GM19467 (cell line): ENCODE measurements around the gene TP53I13.

Experiments
- ATAC-seq: cut with Tn5 transposase; IDR thresholded peaks from one replicate; pipeline ENCODE4 v1.9.1; 2021; ENCODE audit warnings: mild to moderate bottlenecking, moderate library complexity; ENCODE audit not compliant: unreplicated experiment

The TP53I13 gene

DNA sequence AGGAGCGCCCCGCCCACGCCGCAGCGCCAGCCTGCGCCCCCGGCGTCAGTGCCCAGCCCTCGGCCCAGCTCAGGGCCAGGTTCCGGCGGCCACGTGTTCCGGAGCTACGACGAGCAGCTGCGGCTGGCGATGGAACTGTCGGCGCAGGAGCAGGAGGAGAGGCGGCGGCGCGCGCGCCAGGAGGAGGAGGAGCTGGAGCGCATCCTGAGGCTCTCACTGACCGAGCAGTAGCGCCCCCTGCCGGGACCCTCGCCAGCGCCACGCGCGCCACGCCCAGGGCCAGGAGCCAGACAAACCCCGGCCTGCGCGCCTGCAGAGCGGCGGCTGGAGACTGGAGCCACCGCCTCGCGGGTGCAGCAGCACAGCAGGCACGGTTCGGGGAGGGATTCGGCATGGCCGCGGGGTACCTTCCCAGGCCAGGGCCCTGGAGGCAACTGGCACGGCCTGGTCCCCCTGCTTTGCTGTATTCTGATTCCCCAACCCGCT is 44.9 kb downstream of the TP53I13 start:
- ATAC-seq = no peak

DNA sequence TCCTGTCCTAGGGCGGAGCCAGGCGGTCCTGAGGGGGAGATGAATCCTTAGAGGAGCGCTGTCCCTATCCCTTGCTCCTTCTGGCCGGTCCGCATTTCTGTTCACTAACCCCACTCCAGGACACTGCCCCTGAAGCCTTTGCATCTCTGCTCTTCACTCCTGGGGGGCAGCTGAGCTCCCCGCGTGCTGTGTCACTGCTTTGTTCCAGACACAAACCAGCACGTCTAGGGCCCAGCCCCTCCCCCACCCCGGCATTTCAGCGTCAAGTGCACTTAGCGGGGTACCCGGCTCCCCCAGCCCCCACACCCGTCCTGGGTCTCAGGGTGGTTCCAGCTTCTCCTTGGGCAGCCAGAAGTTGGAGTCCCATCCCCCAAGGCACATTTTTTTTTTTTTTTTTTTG is 45.4 kb downstream of the TP53I13 start:
- ATAC-seq = no peak

DNA sequence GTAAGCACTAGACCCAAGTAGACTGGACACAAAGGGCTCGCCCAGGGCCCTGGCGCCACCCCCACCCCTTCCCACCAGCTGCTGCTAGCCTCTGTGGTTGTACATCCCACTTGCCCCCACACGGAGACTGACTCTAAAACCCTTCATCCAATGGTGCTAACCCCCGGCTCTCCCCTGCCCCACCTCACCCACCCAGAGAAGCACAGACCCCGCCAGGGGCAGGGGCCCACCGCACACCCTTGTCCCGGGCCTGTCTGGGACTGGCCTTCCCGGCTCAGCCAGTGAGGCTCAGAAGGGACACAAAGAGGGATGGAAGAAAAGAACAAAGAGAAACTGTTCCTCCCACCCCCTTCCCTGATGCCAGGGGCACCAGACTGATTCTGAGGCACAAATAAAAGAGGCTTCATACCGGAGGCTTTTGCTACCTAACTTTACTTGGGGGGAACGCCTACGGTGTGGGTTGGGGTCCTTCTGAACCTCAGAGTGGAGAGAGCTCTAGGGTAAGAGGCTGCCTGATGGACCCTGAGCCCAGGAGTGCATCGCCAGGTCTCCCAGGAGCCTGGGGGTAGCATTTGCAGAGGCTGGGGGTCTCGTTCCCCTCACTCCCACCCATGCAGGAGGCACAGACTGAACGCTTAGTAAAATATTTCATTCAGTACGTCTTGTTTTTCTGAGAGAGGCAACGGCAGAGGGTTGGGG is 46.0 kb downstream of the TP53I13 start:
- no peak for ATAC-seq

DNA sequence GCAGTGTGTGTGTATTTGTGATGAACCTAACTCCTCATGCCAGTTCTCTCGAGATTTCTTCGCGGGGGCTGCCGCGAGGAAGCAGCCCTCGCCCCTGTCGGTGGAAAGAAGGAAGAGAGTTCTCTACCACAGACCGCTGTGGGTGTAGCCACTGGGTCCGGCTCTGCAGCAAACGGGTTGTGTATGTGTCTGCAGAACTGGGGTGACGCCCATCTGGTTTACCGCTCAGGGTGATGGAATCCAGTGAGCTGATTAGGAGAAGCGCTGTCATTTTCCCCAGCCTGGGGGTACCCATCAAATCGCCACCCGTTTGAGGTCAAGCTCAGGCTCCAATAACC is 46.5 kb downstream of the TP53I13 start:
- no peak for ATAC-seq

DNA sequence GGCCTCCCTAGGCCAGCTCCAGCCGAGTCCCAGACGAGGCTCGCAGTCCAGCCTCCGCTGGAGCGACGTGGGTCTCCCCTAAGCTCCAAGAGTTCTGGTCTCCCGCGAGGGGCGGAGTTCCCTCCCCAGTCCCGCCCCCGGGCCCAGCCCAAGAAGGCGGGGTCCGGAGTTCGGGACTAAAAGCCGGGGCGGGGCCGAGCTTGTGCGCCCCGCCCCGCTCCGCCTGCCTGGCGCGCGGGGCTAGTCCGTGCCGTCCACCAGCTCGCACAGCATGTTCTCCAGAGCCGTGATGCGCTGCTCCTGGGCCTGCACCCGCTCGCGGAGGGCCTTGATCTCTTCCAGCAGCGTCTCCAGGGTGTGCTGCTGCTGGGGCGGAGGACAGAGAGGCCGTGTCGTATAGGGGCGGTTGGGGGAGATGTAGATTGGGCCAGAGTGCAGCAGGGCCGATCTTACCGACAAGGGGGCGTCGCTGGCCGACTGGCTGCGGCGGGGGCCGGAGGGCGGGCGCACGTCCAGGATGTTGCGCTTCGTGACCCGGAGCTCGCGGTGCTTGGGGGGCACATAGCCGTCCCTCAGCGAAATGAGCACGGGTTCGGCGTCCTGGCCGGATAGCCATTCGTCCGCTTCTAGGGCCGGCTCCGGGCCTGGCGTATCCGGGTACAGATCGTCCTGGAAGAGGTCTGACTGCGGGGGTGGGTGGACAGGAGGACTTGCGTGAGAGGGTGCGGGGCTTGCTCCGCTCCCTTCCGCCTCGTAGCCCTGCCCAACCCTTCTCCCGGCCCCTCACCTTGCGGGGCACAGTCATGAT is 47.2 kb downstream of the TP53I13 start:
- ATAC-seq = peak; percentile 45

DNA sequence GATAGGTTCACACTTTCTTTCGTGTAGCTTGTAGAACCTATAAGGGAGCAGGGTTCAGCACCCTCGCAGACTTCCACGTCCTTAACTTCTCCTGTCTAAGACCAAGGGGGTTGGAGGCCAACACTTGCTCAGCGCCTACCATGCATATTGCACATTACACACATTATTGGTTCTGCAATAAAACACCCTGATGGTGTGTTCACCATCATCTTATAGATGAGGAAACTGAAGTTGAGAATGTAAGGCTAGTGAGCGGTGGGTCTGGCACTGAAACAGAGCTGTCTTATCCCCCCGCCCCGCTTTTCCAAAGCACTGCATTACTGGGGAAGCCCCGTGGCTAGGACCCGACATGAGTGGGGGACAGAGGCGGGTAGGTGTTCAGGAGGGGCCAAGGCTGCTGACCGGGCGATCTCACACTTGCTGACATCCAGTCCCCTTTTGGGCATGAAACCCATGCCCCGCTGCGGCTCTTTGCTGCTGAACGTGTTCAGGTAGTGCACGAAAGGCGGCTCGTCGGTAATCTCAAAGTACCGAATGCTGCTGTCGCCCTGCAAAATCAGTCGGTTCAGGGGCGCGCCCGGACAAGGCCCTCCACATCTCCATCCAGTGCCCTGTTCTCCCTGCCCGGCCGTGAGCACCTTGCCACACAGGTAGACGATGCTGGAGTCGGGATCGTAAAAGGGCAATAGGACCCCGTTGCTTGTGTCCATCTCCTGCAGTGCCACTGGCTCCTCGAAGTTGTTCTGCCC is 48.0 kb downstream of the TP53I13 start:
- no peak for ATAC-seq

DNA sequence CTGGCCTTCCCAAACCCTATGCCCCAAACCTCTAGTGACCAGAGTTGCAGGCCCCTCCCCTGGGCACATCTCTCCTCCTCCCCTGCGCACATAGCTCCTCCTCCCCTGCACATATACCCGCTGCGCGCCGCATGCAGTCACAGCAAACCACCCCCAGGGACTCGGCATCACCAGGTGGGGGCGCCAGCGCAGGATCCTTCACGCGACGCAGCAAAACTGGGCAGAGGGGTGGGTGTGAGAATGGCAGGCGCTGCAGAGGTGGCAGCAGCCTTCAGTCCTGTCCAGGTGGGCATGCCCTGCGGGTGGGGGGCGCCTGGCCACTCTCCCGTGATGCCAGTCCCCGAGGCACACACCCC is 48.6 kb downstream of the TP53I13 start:
- peak; percentile 44 for ATAC-seq

DNA sequence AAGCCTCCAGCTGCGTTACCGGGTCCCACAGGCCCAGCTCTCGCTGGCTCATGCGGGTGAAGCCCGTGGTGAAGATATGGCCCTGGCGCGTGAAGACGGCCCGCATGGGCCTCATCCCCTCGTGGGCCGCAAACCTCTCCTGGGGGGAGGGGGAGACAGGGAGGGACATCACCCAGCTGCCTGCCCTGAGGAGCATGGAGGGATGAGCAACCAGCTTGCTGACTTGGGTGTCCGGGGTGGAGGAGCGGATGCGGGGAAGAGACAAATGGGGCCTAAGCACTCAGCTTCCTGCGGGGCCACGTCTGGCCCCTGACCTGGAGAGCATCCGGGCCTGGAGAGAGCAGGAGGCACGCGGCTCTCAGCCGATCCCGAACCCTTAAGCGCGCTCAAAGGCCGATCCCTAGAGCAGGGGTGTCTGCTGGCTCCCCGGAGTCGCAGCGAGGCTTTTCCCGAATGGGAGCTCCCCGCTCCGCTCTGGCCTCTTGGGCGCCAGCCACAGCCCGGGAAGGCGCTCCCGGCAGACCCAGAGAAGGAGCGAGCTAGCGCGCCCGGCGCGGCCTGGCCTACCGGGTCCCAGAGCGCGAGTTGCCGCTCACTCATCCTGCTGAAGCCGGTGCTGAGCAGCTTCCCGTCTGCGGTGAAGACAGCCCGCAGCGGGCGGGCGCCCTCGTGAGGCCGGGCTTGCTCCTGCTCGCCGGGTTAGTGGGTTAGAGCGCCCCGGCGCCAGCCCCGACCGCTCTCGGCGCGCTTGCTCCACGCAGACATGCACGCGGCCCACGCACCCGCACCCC is 49.2 kb downstream of the TP53I13 start:
- no peak for ATAC-seq

DNA sequence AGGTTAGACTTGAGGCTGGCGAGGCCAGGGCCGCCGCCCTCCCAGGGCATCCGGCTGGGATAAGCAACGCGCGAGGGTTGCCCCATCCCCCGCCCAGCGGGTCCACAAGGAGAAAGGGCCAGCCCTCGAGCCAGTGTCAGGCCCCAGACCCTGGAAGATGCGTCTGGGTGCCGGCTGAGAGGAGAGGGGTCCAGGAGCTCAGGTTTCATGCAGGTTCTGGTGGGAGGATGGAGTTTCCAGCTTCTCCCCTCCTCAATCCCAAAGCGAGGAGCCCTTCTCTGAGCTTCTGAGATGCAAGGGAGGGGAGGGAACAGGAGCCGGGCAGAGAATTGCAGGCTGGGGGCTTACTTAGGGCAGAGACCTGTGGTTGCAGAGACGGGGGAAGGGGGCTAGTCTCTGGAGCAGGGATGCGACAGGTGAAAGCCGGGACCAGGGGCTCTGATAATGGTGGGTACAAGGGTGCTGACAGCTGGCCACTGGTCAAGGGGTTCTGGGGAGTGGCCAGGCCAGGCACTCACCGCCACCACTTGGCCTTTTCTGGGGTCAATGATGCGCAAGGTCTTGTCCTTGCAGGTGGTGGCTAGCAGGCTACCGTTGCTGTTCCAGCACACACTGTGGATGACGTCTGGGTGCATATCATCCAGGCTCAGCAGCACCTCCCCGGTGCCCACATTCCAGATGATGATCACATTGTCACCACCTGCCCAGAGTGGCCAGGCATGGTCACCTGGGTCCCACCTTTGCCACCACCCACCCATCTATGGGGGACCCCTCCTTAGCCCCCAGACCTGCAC is 50.0 kb downstream of the TP53I13 start:
- no peak for ATAC-seq

DNA sequence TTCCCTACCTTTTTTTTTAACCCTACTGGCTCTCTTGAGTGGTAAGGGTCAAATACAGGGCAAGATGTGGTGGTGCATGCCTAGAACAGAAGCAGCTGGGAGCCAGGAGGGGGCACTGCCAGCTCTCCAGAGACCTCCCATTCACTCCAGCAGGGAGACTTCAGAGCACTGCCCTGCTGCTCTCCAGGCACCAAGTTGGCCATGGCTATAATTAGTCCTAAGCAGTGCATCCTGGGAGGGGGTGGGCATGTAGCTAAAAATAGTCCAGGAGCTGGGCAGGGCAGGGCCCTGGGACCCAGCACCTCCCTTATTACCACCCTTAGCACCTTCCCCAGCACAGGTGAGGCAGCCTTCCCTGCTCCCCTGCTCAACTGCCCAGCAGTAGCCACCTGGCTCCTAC is 50.8 kb downstream of the TP53I13 start:
- ATAC-seq = no peak

DNA sequence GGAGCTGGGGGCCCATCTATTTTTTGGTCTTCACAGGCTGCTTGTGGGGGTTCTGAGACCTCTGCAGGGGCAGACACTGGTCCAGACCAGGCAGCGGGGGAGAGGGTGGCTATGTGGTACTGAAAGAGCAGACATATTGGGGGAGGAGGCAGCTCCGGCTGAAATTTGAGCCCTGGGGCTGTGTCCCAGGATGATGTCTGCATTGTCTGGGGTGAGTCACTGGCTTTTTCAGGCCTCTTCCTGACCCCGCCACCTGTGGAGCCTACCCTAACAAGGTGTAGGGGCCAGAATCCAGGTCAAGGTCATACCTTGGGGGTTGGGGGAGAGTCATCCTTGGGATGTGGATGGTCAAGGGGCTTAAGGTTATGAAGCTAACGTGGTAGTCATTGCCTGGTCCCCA is 51.8 kb downstream of the TP53I13 start:
- ATAC-seq = no peak

DNA sequence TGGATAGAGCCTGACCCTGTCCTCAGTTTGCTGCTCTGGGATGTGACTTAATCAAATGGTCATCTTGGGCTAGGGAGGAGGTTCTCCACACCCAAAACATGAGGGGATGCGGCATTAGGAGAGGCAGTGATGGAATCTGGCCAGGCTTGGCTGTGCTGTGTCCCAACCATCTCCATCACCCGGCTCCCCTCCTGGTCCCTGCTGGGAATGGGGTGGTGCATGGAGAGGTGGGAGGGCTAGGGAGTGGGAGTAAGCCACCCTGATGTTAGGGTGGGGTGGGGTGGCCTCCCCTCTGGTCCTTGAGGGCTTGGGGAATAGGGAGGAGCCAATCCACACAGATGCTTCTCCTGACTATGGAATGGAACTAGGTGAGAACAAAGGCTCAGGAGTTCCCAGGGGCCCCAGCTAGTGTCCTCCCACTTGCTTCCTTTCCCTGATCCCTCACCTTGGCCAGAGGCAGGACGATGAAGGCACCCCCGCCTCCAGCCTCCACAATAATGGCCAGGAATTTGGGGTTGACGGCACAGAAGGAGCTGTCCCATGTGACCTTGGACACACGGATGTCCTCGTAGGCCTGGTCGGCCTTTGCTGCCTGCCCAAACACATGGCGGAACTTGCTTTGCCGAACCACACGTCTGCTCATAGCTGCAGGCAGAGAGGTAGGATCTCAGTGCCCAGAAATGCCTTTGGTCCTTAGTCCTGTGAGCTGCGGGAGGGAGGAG is 52.4 kb downstream of the TP53I13 start:
- ATAC-seq = no peak

DNA sequence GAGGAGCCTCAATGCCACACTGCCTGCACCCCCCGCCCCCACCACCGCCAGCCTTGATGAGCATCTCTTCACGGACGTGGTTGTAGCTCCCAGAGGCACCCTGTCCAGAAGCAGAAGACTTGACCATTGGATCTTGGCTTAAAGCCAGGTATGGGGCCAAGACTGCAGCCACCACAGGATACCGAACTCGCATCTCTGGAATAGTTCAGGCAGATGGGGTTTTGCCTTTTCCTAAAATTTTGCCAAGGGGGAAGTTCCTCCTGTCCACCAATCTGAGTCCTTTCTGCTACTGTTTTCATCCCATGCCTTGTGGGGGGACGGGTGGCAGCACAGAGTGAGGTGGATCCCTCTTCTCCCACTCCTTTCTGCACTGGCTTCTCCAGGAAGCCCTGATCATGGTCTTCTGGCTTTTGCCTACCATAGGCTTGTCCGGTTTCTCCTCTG is 53.3 kb downstream of the TP53I13 start:
- ATAC-seq = no peak
